ENCODE data around the gene ATP13A3. TPM values are rescaled to one million over a fixed set of nuclear protein-coding genes. Genes with fewer than 3 reads are reported as not detected.

ATP13A3 gene
- total RNA-seq: 132 and 147 TPM in 2 replicates

DNA sequence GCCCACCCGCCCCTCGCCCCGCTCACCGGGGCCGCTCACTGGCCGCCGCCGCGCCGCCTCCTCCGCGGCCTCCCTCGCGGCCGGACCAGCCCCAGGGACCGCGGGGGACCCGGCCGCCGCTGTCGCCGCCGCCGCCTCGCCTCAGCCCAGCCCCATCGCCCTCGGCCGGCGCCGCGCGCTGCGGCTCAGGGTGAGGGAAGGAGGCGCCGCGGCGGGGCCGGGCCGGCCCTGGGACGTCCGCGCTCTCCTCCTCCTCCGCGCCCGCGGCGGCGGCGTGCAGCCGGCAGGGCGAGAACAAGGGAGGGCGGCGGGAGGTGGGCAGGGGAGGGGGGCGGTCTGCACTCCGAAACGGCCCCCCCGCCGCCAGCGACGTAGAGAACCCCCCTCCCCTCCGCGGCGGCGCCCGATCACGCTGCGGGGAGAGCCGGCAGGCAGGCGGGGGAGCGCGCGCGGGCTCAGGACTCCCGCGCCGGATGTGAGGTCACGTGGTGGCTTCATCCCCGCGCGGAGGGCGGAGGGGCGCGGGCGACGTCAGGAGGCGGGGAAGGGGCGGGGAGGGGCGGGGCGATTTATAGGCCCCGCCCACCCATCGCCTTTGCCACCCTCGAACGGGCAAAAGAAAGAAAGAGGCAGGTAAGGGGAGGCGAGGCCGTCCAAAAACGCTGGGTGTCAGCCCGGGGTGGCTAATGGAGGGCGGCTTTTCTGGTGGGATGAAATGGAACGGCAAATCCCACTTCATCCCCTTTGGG lies at the start of gene ATP13A3:
Gene ATP13A3, minus strand, starts transcription at position 463 of the 749 bp plus-strand sequence. CDS start 24,812 bp downstream, outside the sequence.

DNA sequence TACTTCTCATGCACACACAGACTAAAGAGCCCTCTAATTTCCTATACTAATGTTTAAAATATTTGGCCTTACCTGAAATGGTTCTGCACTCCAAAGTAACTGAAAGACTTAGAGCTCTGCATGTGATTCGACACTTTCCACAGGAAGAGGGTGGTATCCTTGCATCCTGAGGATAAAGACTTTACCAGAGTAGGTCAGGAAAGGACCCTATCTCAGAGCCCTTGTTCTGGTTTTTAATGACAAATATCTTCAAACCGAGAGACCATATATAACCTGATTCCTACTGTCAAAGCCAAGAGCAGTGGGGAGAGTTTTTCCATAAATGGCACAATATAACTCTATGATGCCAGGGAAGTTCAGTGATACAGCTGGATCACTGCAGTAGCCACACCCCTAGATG lies 87.6 kb downstream of the ATP13A3 start, which contains the start of gene GP5:
Gene GP5, minus strand, starts transcription at position 101 of the 400 bp plus-strand sequence. CDS start 984 bp downstream, outside the sequence.

DNA sequence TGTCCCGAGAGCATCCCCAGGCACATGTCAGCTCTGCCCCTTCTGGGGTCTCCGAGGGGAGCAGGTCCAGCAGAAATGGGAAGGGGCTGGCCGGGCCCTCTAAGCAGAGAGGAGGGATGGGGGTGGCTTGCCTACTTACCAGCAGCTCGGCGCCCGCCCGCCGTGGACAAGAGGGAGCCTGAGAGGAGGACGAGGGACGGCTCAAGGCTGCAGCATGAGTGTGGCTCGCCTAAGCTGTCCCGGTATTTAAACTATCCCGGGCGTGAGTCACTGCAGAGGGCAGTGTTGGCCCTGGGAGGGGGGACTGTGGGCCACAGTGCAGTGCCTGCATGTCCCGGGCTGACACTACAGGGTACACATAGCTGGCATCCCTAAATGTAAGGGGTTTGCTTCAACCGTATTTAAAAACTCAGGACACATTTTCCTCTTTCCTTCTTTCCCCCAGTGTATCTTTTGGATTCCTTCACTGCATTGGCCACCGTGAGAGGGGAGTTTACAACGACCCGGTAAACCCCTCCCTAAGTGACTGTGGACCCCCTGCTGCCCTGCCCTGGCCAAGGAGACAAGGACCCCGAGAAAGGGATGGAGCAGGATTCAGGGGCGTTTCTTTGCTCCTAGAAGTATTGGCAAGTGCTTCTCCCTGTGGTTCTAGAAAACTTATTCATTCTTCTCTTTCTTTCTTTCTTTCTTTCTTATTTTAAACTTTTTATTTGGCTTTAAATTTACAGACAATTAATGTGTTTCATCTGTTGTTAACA lies 117.1 kb downstream of the ATP13A3 start, which contains the start of gene LRRC15:
Gene LRRC15, minus strand, starts transcription at position 222 of the 758 bp plus-strand sequence. CDS start 8,700 bp downstream, outside the sequence.

Small RNA genes within 50 kb of the gene (small RNA-seq; reads per million reads assigned to genes)
- gene AC108676.2: not detected
- not detected for gene RNU6-1101P

Other genes starting within 250 kb of the ATP13A3 start
- gene CPN2, start 135.7 kb downstream of the ATP13A3 start, total RNA-seq: not detected in 2 replicates
- under 0.01 TPM in 1 of 2 replicates, not detected in the other for gene LRRC15, start 117.3 kb downstream of the ATP13A3 start, total RNA-seq
- not detected in 2 replicates for gene GP5, start 87.7 kb downstream of the ATP13A3 start, total RNA-seq
- 40.8 and 55.5 TPM in 2 replicates for gene TMEM44, start 146.4 kb upstream of the ATP13A3 start, total RNA-seq
- 56.2 and 66.3 TPM in 2 replicates for gene LSG1, start 185.2 kb upstream of the ATP13A3 start, total RNA-seq
- gene FAM43A, start 198.9 kb upstream of the ATP13A3 start, total RNA-seq: 236 and 304 TPM in 2 replicates